Endothelial cell of umbilical vein (primary cell): ENCODE data around the gene ARFGEF3. TPM values are rescaled to one million over a fixed set of nuclear protein-coding genes. Genes with fewer than 3 reads are reported as not detected.

Experiments
- BruUV-seq: library from RNA; stranded (reverse); fragments of 400-500 nt; replicated peaks from 2 replicates; lab custom pipeline; 2021; lab: Mats Ljungman, UMichigan
- CTCF ChIA-PET: fragments of 300-600, 350-600 bp; sonication (Branson Sonifier 250); formaldehyde crosslinking; loops from one replicate; lab custom pipeline; 2021; ENCODE audit warnings: antibody characterized with exemption, inconsistent platforms; lab: Charles Lee
- POLR2A ChIA-PET: fragments of 300-600, 350-600 bp; sonication (Branson Sonifier 250); formaldehyde crosslinking; loops from one replicate; lab custom pipeline; 2021; ENCODE audit warnings: antibody characterized with exemption, inconsistent platforms; lab: Charles Lee
- DNase-seq: peaks from one replicate; pipeline ENCODE4 v3.0.0-alpha.2; 2011; ENCODE audit warnings: low read depth, low spot score
- FAIRE-seq: peaks from 2 replicates; lab custom pipeline; 2011; peaks lifted over from hg19 to GRCh38; lab: Jason Lieb, UNC
- H2AFZ ChIP-seq: 2 replicates; pipeline ENCODE4 v1.6.0; 2012; ENCODE audit warnings: low read depth, low read length, control low read depth, inconsistent platforms
- H3K27ac ChIP-seq: 2 replicates; pipeline ENCODE4 v1.5.1; 2011; ENCODE audit warnings: low read depth, mild to moderate bottlenecking, control low read depth, low read length, moderate library complexity; ENCODE audit not compliant: insufficient read depth
- H3K27me3 ChIP-seq, 2 experiments: 2 replicates each; pipeline versions ENCODE4 v1.6.0 to v1.6.1; 2011; ENCODE audit warnings: low read length in 2 of 2, mixed read lengths in 1 of 2; ENCODE audit not compliant: control insufficient read depth in 2 of 2, insufficient read depth in 2 of 2
- H3K36me3 ChIP-seq, 2 experiments: 2 replicates in 1 of 2; 3 replicates in 1 of 2; pipeline ENCODE4 v1.5.1; 2011; ENCODE audit warnings: low read length in 2 of 2, mild to moderate bottlenecking in 1 of 2, moderate library complexity in 1 of 2; ENCODE audit not compliant: control insufficient read depth in 2 of 2, insufficient read depth in 2 of 2; ENCODE audit errors: extremely low read depth in 1 of 2
- H3K4me1 ChIP-seq: 3 replicates; pipeline ENCODE4 v1.5.1; 2011; ENCODE audit warnings: mild to moderate bottlenecking, low read length; ENCODE audit not compliant: control insufficient read depth, insufficient read depth; ENCODE audit errors: extremely low read depth
- H3K4me2 ChIP-seq: 2 replicates; pipeline ENCODE4 v1.6.1; 2011; ENCODE audit warnings: low read length, control low read depth, mixed read lengths; ENCODE audit not compliant: insufficient read depth
- H3K4me3 ChIP-seq, 3 experiments: fragments of 200-600 bp in 1 of 3; sonication (generic), shearing (Covaris generic) in 1 of 3; replicated peaks in 1 of 3; 2 replicates each; pipeline ENCODE4 v1.5.1; 2011 to 2016; ENCODE audit warnings: control low read depth in 3 of 3, low read length in 3 of 3, mild to moderate bottlenecking in 2 of 3, inconsistent platforms in 1 of 3, low read depth in 1 of 3, moderate library complexity in 1 of 3; ENCODE audit not compliant: insufficient read depth in 1 of 3
- H3K79me2 ChIP-seq: 2 replicates; pipeline ENCODE4 v1.6.0; 2012; ENCODE audit warnings: low read length, inconsistent platforms; ENCODE audit not compliant: control insufficient read depth, insufficient read depth
- H3K9ac ChIP-seq: replicated peaks from 2 replicates; pipeline ENCODE3; 2011; ENCODE audit warnings: low read length, control low read depth; ENCODE audit not compliant: insufficient read depth; ENCODE audit errors: extremely low read depth
- H3K9me1 ChIP-seq: replicated peaks from 3 replicates; pipeline ENCODE4 v1.6.0; 2011; ENCODE audit warnings: mild to moderate bottlenecking, low read length; ENCODE audit not compliant: control insufficient read depth, insufficient read depth; ENCODE audit errors: extremely low read depth
- H3K9me3 ChIP-seq: replicated peaks from 2 replicates; pipeline ENCODE4 v1.5.1; 2012; ENCODE audit warnings: low read length, inconsistent platforms; ENCODE audit not compliant: control insufficient read depth, insufficient read depth
- H4K20me1 ChIP-seq: replicated peaks from 2 replicates; pipeline ENCODE3; 2011; ENCODE audit warnings: mild to moderate bottlenecking, low read length; ENCODE audit not compliant: control insufficient read depth, insufficient read depth; ENCODE audit errors: extremely low read depth
- CTCF ChIP-seq, 2 donors: IDR thresholded peaks; 1 replicate in 1 of 2; 2 replicates in 1 of 2; pipeline ENCODE4 v1.5.1; 2011; ENCODE audit warnings: low read length in 2 of 2, mild to moderate bottlenecking in 2 of 2, moderate library complexity in 2 of 2, control low read depth in 1 of 2, inconsistent platforms in 1 of 2, low read depth in 1 of 2; ENCODE audit not compliant: insufficient read depth in 1 of 2; ENCODE audit errors: extremely low read depth in 1 of 2
- EZH2 ChIP-seq: IDR thresholded peaks from 2 replicates; pipeline ENCODE4 v1.6.1; 2012; ENCODE audit warnings: borderline replicate concordance, low read depth, mild to moderate bottlenecking, moderate library complexity, low read length, inconsistent platforms; ENCODE audit not compliant: severe bottlenecking
- FOS ChIP-seq: IDR thresholded peaks from 2 replicates; pipeline ENCODE4 v1.6.1; 2011; ENCODE audit warnings: mild to moderate bottlenecking, low read length, moderate library complexity, borderline replicate concordance; ENCODE audit not compliant: insufficient read depth
- GATA2 ChIP-seq: IDR thresholded peaks from 2 replicates; pipeline ENCODE4 v1.7.0; 2011; ENCODE audit warnings: low read depth, mild to moderate bottlenecking, moderate library complexity, mixed read lengths, low read length; ENCODE audit not compliant: insufficient read length, insufficient read depth
- JUN ChIP-seq: IDR thresholded peaks from 2 replicates; pipeline ENCODE4 v1.6.1; 2011; ENCODE audit warnings: borderline replicate concordance, low read depth; ENCODE audit not compliant: insufficient read length, insufficient read depth
- MAX ChIP-seq: IDR thresholded peaks from 2 replicates; pipeline ENCODE4 v1.6.1; 2011; ENCODE audit not compliant: insufficient read depth, insufficient read length
- MYC ChIP-seq: IDR thresholded peaks from one replicate; pipeline ENCODE4 v1.6.1; 2011; ENCODE audit warnings: mild to moderate bottlenecking, low read depth, low read length
- POLR2A ChIP-seq: IDR thresholded peaks from 2 replicates; pipeline ENCODE4 v1.6.1; 2012; ENCODE audit warnings: low read depth, mild to moderate bottlenecking, control low read depth, low read length
- POLR2AphosphoS5 ChIP-seq: IDR thresholded peaks from 2 replicates; pipeline ENCODE4 v1.6.1; 2012; ENCODE audit warnings: low read depth, mild to moderate bottlenecking, control low read depth, low read length, moderate library complexity; ENCODE audit not compliant: insufficient read depth
- dilution Hi-C: fragments of 300-500 bp; cut with MboI; formaldehyde crosslinking; loops from one replicate; pipeline ENCODE4 v1.15.0; 2019; ENCODE audit warnings: low sequenced_read_pairs; ENCODE audit not compliant: extremely low pct_ligation_motif_present
- intact Hi-C: fragments of 100-400 bp; cut with micrococcal nuclease; formaldehyde crosslinking; loops from one replicate; pipeline ENCODE4 v1.10.0; 2022
- polyA plus RNA-seq, 4 experiments: library from polyadenylated mRNA; depleted of rRNA in 3 of 4; stranded (reverse) in 3 of 4; unstranded in 1 of 4; fragments of >200 nt; gene quantifications; 2 replicates each; pipeline versions ENCODE4 v1.2.1 to v1.2.3, GENCODE V29; 2011 to 2012; ENCODE audit warnings: missing spikeins in 1 of 4
- total RNA-seq: library from RNA; stranded (reverse); gene quantifications from 2 replicates; pipeline ENCODE4 v1.2.3, GENCODE V29; 2021

ARFGEF3 gene
- total and polyA plus RNA-seq, 2 donors (not counting 3 experiments of a cell fraction or from before 2014, with no cell fraction given), result 1.3 to 7.3 TPM

- DNase-seq (no peak), FAIRE-seq (no peak)
- H3K79me2 ChIP-seq, result no peaks in the 10 kb centered on the region
- H3K4me2 ChIP-seq, result no peak overlapping the region
- BruUV-seq, result no TSS peak
- H2AFZ ChIP-seq, result no peak overlapping the region
- no peaks in the 10 kb centered on the region for H3K9me3 ChIP-seq
- dilution Hi-C loops, result no loop called here
- H3K36me3 ChIP-seq, result no peaks in the 10 kb centered on the region
- H4K20me1 ChIP-seq, result no peaks in the 10 kb centered on the region
- CTCF ChIA-PET, result interaction anchor here (1.3 to 2.3 kb wide), 2 partner anchors 13 to 230 kb away, joined by 4 to 9 read pairs; no protein-coding TSS in a partner anchor
- POLR2A ChIA-PET, result no interaction called here
- intact Hi-C loops, result no loop called here
- H3K9ac ChIP-seq, result no peak overlapping the region
- no peaks in the 10 kb centered on the region for H3K4me1 ChIP-seq
- no peak overlapping the region for H3K4me3 ChIP-seq
- no peak overlapping the region for H3K27ac ChIP-seq
- TF ChIP-seq MAX (no peak), MYC (no peak), EZH2 (no peak), POLR2A (no peak), CTCF (IDR thresholded peaks at IDR 0.05; ENCODE audit: extremely low read depth in 1 of 2, insufficient read depth in 1 of 2, low read depth in 1 of 2, low read length in 2 of 2) (no peak), GATA2 (no peak), POLR2AphosphoS5 (no peak), JUN (no peak), FOS (no peak)
- H3K27me3 ChIP-seq, result no peaks in the 10 kb centered on the region
- H3K9me1 ChIP-seq, result no peaks in the 10 kb centered on the region
Observed at GRCh38 chr6:138345565-138346285, 184.0 kb downstream of the ARFGEF3 start.
